D721Med (cell line): Measurements from ENCODE around the gene DTX1.

Source experiments
- DNase-seq: peaks from one replicate; pipeline ENCODE4 v3.0.0; 2011; ENCODE audit warnings: low spot score; ENCODE audit not compliant: insufficient read length
- FAIRE-seq: peaks from 2 replicates; lab custom pipeline; 2011; peaks lifted over from hg19 to GRCh38; lab: Jason Lieb, UNC
- TF ChIP-seq, protein P1 (sequence below): IDR thresholded peaks from 2 replicates; pipeline ENCODE4 v1.5.1; 2012; ENCODE audit warnings: mild to moderate bottlenecking, control low read depth; ENCODE audit not compliant: insufficient read depth; ENCODE audit errors: missing control alignments

DTX1 gene

DNA sequence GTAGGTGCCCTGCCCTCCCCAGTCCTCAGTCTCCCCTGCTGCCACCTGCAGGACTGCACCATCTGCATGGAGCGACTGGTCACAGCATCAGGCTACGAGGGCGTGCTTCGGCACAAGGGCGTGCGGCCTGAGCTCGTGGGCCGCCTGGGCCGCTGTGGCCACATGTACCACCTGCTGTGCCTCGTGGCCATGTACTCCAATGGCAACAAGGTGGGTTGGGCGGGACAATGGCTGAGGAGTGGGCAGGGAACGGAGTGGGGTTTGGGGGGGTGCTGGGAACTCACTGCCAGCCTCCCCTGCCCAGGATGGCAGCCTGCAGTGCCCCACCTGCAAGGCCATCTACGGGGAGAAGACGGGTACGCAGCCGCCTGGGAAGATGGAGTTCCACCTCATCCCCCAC lies 38.2 kb downstream of the DTX1 start:
- TF ChIP-seq, protein P1, sequence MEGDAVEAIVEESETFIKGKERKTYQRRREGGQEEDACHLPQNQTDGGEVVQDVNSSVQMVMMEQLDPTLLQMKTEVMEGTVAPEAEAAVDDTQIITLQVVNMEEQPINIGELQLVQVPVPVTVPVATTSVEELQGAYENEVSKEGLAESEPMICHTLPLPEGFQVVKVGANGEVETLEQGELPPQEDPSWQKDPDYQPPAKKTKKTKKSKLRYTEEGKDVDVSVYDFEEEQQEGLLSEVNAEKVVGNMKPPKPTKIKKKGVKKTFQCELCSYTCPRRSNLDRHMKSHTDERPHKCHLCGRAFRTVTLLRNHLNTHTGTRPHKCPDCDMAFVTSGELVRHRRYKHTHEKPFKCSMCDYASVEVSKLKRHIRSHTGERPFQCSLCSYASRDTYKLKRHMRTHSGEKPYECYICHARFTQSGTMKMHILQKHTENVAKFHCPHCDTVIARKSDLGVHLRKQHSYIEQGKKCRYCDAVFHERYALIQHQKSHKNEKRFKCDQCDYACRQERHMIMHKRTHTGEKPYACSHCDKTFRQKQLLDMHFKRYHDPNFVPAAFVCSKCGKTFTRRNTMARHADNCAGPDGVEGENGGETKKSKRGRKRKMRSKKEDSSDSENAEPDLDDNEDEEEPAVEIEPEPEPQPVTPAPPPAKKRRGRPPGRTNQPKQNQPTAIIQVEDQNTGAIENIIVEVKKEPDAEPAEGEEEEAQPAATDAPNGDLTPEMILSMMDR = no peak
- DNase-seq (no peak), FAIRE-seq (no peak)

DNA sequence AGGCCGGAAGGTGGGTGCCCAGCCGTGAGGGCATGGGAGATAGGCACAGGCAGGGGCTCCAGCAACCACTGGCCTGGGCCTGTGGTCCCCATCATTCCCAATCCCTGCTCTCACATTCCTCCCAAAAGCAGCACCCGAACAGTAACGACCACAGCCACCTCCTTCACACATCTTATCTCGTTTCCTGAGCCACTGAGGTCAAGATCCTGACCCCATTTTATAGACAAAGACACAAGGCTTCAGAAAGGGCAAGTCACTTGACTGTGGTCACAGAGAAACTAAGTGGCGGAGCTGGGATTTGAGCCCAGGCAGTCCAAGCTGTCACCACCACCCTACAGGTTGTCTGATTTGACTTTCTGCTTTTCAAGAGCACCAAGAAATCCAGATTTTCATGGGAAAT lies 38.9 kb downstream of the DTX1 start:
- TF ChIP-seq, protein P1 = no peak
- FAIRE-seq (no peak), DNase-seq (no peak)

DNA sequence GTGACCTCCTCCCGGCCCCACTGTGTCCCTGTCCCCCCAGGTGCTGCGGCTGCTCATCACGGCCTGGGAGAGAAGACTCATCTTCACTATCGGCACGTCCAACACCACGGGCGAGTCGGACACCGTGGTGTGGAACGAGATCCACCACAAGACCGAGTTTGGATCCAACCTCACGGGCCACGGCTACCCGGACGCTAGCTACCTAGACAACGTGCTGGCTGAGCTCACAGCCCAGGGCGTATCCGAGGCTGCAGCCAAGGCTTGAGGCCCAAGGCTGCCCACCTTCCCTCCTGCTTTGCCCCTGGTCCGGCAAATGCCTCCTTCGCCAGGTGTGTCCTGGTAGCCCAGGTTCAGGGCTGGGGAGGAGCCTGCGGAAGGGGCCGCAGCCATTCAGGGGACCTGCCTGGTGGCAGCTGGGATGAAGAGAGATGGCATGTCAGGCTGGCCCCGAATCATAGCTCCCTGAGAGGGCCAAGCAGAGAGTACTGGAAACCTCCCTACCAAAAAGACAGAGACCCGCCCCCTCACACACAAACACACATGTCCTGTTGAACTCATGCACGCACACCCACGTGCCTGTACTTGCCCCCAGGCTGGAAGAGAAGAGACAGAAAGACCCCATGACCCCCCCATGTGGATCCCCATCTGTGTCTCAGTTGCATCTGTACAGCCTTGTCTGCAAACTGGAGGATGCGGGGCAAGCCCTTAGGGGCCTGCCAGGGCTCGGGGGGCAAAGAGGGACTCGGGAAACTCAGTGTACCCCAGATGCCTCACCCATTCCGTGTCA lies 40.3 kb downstream of the DTX1 start:
- TF ChIP-seq, protein P1 = no peak
- FAIRE-seq = no peak
- DNase-seq = no peak

DNA sequence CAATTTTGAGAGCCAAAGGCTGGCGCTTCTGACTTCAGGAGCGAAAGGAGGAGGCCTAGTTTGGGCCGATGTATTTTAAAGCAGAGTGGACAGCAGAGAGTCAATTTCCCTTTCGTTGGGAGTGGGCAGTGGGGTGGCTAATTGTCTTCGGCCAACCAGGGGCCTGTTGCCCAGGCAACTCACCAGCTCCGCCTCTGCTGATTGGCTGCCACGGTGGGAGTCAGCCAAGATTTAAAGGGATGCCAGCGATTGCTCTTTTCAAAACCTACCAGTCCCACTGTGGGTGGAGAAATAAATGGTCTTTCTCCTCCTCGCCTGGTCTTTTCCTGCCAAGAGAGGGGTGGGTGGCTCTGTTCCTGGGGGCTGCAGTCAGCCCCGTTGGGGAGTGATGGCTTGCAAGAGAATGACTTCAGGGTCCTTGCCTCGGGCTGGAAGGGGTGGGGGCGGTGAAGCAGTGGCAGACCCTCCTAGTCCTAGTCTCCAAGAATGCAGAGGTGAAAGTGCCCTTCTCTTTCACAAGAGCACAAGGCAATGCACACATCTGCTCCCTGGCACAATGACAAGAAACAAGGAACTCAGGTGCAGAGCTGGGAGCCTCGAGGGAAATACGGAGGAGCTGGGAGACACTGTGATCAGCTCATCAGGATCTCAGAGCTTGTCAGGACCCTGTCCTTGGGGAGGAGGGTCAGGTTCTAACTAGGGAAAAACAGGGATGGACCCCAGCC lies 41.3 kb downstream of the DTX1 start:
- FAIRE-seq (no peak), DNase-seq (no peak)
- TF ChIP-seq, protein P1 = no peak

DNA sequence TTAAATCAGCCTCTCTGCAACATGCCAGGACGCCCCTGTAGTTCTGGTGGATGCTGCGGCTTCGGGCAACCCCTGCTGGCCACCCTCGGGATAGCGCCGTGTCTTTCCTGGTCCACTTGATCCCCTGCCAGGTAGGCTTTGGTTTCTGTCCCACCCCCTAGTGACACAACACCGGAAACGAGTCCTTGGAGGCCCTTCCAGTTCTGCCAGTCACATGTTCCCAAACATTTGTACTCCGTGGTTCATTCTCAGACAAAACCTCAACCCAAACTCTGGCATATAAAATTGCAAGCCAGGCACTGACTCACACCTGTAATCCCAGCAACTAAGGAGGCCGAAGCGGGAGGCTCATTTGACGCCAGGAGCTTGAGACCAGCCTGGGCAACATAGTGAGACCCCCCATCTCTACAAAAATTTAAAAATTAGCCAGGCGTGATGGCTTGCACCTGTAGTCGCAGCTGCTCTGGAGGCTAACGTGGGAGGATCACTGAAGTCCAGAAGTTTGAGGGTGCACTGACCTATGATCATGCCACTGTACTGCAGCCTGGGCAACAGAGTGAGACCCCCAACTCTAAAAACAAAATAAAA lies 42.0 kb downstream of the DTX1 start:
- no peak for FAIRE-seq
- TF ChIP-seq, protein P1 = peak; percentile 55
- DNase-seq = peak; percentile 70

DNA sequence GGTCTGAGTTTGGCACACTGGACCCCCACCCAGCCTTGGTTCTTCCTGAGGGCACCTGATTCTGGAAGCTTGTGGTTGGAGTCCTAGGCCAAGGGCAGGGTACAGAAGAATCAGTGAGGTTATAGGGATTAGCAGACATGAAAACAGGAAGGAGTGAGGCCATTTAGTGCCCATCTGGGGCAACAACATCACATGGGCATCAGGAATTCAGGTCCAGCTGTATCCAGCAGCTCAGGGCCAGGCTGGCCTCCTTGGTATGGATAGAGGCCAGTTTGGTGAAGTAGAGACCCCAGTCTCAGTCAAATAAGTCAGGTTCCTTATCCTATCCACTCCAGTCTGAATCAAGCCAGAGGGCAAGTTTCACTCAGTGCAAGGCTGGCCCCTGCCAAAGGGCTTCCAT lies 42.8 kb downstream of the DTX1 start:
- TF ChIP-seq, protein P1 = no peak
- DNase-seq = no peak
- FAIRE-seq = no peak

DNA sequence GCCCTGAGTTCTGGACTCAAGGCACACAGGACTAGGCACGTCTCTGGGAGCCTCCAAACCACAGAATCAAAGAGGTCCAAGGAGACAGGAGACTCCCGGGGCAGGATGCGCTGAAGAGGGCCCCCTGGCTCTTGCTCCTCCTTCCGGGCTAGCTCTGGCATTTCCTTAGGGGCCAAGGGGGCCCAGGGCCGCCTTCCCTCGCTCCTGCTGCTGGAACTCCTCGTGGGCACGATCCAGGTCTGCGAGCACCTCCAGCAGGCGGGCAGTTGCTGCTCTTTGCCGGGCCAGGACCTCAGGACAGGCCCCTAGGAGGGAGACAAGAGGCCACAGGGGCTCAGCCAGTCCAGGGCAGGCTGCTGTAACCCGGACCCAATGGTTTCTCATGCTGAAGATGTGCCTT lies 43.2 kb downstream of the DTX1 start:
- no peak for FAIRE-seq
- TF ChIP-seq, protein P1 = no peak
- no peak for DNase-seq
